NCI-H526 (cell line): ENCODE data around the gene CALU.

Source experiments
- DNase-seq, 2 experiments: peaks; one replicate each; lab custom pipeline; 2025; lab: John Stamatoyannopoulos, UW

Gene CALU

GRCh38 chr7:128788446-128789412 lies 49.6 kb downstream of the CALU start:
- no peak for DNase-seq

GRCh38 chr7:128790315-128791041 lies 51.3 kb downstream of the CALU start:
- peak in 1 of 2 experiments; percentile 19 for DNase-seq

- DNase-seq, result peak in 1 of 2 experiments; percentile 90
Measured at GRCh38 chr7:128791121-128791971, 52.2 kb downstream of the CALU start, which contains the start of gene CCDC136. TSS of gene CCDC136 (plus strand) at chr7:128791968. CDS start at chr7:128792412, 444 bp downstream.

- peak in 1 of 2 experiments; percentile 59 for DNase-seq
Measured at GRCh38 chr7:128791972-128792327, 52.8 kb downstream of the CALU start.

- peak; percentile 17 to 57 for DNase-seq
Measured at GRCh38 chr7:128792471-128793180, 53.5 kb downstream of the CALU start.

- no peak for DNase-seq
Measured at GRCh38 chr7:128793181-128793547, 54.0 kb downstream of the CALU start.

- no peak for DNase-seq
Measured at GRCh38 chr7:128794020-128794419, 54.9 kb downstream of the CALU start.

GRCh38 chr7:128794436-128794835 lies 55.3 kb downstream of the CALU start:
- DNase-seq, result no peak

- DNase-seq, result no peak
Measured at GRCh38 chr7:128795129-128795528, 56.0 kb downstream of the CALU start.

GRCh38 chr7:128796327-128796726 lies 57.2 kb downstream of the CALU start:
- DNase-seq, result no peak

GRCh38 chr7:128799451-128799850 lies 60.3 kb downstream of the CALU start:
- DNase-seq, result no peak

- DNase-seq, result no peak
Measured at GRCh38 chr7:128800567-128800966, 61.4 kb downstream of the CALU start.

GRCh38 chr7:128801003-128801402 lies 61.8 kb downstream of the CALU start:
- DNase-seq, result no peak

GRCh38 chr7:128801667-128802418 lies 62.7 kb downstream of the CALU start:
- no peak for DNase-seq

- DNase-seq, result no peak
Measured at GRCh38 chr7:128804484-128804883, 65.3 kb downstream of the CALU start.

GRCh38 chr7:128805225-128805624 lies 66.1 kb downstream of the CALU start:
- no peak for DNase-seq

GRCh38 chr7:128807191-128807590 lies 68.0 kb downstream of the CALU start:
- no peak for DNase-seq

- DNase-seq, result no peak
Measured at GRCh38 chr7:128809363-128809762, 70.2 kb downstream of the CALU start.

GRCh38 chr7:128810473-128810872 lies 71.3 kb downstream of the CALU start:
- DNase-seq, result no peak

GRCh38 chr7:128810997-128811396 lies 71.8 kb downstream of the CALU start:
- no peak for DNase-seq
